ENCODE measurements around the gene PDCD4.

Gene PDCD4

DNA sequence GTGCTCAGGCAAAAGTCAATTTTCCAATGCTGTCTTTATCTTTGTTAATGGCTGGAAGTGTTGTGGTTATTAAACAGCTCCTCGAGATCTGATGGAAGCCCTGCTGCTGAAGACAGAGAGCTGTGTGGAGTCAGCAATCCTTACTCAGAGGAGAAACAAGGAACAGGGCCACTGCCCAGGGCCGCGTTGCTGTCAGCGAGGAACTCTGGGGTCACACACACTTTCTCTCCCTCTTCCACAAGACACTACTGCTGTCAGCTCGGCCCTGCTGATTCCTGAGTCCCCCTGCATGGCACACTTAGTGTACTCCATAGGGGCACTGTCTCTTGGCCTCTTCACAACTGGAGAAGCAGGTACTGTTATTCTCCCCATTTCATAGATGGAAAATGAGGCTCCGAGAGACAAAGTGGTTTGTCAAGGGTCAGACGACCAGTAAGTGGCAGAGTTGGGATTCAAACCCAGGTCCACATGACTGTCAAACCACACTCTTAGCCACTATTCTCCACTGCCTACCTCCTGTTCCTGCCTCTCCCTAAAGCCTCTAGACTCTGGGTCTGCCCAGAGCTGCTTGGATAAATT, 29.3 kb upstream of the PDCD4 start:
- DNase-seq (ENCODE audit: low spot score): no peak

DNA sequence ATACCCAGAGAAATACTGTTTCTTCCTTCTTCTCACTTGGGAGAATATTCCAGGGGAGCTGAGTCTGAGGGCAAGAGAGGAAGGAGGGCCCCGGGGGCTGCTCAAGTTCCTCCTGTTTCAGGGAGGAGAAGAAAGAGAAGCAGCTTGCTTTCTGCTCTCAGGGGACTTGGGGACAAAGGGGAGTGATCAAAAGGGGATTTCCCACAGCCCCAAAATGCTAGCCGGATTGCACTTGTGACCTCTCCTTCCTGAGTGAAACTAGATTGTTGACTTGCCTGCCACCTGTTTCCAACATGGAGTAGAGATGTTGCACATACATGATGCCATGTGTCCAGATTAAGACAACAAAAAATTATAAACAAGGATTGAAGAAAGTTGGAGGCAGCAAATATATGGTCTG, 28.7 kb upstream of the PDCD4 start:
- DNase-seq (ENCODE audit: low spot score): no peak

DNA sequence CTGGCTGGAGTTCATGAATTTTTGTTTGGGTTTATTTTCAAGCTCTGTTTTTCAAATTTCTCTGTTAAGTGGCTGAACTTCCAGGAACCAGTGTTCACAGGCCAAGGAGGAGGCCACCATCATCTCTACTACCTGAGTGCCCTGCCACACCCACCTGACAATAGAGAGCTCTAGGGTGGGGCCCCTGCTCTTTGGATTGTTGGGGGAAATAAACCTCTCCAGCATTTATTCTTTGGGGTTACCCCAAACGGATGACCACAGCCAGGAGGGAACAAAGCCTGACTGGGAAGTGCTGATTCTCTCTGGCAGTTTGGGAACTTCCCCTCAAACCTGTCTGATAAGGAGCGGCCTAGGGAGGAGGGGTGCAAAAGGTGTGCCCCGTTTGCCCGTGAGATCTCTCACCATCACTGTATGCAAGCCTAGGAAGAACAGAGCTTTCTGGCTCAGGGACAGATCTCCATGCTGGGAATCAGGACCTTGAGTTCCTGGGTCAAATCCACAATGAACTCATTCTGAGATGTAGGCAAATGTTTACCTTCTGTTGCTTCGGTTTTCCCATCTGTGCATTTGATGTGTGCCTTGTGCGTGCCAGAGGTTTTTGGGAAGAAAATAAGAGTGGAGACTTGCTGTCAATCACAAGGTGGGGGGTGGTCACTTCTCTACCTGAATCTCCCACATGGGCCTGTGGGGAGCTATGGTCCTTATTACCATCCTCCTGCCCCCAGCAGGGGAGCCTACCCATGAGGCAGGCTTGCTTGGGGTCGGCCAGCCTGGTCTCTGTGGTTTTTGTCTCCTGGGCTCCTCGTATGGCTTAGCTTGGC, 27.7 kb upstream of the PDCD4 start:
- DNase-seq (ENCODE audit: low spot score): no peak

DNA sequence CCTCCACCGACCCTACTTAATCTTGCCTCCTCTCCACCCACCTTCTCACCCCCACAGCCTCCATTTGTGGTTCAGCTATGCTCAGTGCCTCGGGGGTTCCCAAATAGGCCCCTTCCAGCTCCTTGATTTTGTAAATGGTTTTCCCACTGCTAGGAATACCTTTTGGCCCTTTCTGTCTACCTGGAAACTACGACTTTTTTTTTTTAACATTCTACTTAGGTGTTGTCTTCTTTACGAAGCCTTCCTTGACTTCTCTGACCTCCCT, 27.2 kb upstream of the PDCD4 start:
- DNase-seq (ENCODE audit: low spot score): no peak

DNA sequence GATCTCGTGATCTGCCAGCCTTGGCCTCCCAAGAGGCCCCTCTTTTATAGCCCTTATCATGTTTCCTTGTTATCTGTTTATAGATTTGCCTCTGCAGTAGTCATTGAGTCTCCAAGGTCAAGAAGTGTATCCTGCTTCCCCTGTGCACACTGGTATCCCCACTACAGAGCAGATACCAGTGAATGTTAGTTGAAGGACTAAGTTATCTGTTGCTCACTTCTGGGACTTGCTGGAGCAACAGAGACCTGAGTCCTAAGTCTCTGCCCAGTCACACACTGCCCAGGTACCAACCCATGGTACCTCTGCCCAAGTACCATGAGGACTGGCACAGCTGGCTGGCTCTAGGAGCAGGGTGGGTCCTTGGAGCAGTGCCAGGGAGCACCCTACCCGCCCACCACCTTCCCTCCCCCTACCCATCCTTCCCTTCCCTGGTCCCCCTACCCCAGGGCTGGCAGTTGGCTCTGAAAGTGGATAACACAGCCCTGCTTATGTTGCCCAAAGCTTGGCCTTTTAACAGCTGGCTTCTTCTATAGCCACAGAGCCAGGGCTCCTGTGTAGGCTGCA, 26.5 kb upstream of the PDCD4 start:
- no peak for DNase-seq (ENCODE audit: low spot score)

DNA sequence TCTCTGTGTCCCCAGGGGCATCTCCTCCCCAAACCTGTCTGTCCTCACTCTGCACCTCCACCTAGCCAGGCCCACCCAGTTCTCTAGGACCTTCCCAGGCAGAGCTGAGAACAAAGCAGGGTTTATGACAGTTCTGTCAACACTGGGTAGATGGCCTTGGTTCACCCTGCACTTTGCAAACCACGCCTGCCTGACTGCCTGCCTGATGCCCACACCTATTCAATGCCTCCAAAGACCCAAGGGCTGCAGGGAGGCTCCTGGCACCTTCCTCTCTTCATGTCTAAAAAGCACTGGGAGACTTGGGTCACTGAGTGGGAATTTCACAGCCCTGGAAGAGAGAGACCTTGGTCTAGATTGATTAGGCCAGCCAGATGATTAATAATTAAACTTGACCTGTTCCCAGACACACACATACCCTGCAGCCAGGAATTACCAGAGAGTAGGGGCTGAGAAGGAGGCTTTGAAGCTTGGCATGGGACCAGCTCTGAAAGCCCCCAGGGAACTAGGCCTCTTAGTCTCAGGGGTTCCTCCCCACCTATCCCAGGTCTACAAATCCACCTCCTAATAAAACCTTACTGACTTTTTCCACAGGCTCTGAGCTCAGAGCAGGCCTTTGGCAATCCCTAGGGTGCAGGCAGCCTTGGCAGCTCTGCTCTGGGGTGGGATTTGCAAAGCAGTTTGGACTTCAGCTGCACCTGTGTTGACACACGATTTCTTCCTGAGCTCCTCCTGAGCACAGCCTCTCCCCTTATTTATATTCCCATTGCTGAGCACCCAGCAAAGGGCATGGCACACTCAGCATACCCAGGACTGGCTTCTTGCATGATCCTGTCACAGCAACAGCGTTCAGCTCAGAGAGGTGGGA, 25.7 kb upstream of the PDCD4 start:
- DNase-seq (ENCODE audit: low spot score): no peak

DNA sequence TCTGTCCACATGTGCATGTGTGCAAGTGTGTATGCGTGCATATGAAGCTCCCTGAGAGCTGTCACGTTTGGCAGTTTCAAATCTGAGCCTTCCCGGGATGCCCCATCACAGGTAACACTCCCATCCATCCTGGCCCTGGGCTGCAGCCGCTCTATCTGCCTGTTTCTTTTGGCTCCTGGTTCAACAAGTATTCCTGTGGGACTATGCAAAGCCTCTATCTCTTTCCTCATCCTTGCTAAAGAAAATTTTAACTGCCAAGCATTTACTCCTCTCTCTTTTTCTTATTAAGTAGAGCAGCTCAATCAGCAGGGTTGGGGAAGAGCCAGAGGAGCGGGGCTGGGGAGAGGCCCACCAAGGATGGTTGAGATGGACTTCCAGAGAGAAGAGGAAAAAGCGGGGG, 24.4 kb upstream of the PDCD4 start:
- no peak for DNase-seq (ENCODE audit: low spot score)

DNA sequence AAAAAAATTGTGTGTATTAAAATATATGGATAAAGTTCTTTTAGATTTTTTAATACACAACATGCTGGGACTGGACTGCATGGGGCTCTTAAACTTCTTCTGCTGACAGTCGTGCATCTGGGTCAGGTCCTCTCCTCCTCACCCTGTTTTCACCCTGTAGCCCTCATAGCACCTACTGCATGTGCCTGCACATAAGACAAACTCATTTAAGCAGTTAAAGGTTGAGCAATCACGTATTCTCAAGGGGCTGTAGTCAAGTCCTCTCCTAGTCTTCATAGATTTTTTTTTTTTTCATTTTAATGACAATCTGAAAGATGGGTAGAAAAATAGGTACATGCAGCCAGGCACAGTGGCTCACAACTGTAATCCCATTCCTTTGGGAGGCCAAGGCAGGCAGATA, 23.6 kb upstream of the PDCD4 start:
- DNase-seq (ENCODE audit: low spot score): no peak

DNA sequence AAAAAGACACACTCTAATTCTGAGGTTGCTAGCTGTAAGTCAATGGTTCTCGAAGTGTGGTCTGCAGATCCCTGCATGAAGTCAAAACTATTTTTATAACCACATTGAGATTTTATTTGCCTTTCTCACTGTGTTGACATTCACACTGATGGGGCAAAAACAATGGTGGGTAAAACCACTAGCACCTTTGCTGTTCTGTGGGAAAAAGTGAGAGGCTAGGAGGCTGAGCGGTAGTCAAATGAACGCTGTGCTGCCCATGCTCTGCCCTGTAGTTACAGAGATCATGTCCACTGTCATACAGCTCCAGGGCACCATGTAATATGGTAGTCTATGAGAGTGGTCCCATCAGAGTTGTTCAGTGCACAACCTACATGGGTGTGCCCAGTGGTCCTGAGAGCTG, 21.6 kb upstream of the PDCD4 start:
- no peak for DNase-seq (ENCODE audit: low spot score)

DNA sequence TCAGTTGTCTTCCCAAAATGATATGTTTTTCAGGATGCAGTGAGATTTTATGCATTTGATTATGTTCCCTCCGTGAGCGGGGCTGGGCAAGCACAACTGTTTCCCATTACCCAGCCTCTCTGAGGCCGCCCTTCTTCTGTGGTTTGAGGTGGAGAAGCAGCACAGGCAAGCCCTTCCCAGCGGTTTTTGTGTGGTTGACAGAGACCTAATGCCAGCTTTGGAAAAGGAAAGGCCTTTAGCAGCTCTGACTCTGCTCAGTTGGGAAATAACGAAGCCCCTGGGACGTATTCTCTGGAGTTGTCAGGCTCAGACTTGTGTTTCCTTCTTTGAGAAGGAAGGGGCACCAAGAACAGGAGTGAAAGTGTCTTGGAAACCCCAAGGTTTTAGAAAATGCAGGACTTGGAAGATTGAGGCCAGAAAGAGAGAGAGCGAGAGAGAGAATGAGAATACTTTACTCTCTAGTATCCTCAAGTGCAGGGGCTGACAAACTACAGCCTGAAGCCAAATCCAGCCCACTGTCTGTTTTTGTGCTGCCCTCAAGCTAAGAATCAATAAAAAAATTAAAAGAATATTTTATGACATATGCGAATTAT, 20.6 kb upstream of the PDCD4 start:
- peak; percentile 59 for DNase-seq (ENCODE audit: low spot score)

DNA sequence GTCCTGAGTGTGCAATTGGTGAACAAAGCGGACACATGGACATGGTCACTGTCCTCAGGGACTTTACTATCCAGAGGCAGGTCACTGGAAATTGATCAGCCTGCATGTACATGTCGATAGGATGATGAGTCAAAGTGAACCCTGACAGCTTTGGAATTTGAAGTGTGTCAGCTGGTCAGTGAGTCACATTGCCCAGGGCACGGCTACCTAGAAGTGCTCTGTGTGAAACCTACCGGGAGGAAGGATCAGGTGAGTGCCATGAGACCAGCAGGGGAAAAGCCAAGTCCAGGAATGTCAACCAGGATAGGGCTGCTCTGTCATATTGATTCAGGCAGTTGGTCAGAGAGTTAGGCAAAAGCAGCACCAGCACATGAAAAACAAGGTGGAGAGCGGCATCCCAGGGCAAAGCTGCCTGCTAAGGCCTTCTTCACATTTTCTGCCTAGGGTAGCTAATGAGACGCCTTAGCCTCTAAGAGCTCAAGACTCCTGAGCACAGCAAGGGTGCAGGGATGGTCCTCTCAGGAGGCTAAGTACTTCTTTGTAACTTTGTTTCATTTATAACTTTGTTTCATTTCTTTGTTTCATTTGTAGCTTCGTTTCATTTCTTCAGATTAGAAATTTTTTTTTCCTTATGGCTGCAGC, 19.4 kb upstream of the PDCD4 start:
- DNase-seq (ENCODE audit: low spot score): peak; percentile 42

DNA sequence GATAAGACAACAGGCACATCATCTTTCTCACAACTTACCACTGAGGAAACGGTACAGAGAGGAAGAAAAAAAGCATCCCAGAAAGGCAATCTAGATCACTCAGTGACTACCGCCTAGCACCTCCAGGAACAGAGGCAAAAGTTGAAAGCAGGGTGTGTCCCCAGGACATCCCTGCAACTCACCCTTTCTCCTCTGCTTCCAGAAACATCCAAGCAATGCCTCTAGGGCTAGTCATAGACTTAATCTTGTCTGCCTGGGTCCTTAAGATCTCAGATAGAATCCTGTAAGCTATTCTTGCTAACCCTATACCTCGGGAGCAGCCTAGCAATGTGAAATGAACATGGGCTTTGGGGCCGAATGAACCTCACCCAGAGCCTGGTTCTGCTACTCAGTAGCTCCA, 18.8 kb upstream of the PDCD4 start:
- no peak for DNase-seq (ENCODE audit: low spot score)

DNA sequence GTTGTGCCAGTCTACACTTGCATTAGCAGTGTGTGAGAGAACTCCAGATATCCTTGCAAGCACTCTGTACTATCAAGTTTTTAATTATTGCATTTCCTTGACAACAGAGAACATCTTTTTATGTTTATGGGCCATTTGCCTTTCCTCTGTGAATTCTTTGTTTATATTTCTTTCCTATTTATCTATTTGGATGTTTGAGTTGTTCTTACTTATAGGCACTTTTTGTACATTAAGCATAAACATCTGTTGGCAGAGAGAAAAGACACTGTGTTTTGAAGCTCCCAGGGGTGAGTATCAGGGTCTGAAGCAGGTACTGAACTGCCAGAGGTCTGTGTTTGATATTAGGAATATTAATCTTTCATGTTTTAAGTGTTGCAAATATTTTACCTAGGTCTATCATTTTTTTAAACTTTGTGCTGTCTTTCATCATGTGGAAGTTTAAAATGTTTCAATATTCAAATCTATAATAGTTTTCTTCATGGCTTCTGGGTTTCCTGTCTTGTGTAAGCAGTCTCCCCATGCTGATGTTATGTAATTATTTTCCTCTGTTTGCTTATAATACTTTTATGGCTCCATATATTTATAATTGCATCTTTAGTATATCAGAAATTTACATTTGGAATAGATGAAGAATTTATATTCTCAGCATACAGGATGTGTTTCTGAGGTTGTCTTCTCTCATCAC, 17.7 kb upstream of the PDCD4 start:
- no peak for DNase-seq (ENCODE audit: low spot score)

DNA sequence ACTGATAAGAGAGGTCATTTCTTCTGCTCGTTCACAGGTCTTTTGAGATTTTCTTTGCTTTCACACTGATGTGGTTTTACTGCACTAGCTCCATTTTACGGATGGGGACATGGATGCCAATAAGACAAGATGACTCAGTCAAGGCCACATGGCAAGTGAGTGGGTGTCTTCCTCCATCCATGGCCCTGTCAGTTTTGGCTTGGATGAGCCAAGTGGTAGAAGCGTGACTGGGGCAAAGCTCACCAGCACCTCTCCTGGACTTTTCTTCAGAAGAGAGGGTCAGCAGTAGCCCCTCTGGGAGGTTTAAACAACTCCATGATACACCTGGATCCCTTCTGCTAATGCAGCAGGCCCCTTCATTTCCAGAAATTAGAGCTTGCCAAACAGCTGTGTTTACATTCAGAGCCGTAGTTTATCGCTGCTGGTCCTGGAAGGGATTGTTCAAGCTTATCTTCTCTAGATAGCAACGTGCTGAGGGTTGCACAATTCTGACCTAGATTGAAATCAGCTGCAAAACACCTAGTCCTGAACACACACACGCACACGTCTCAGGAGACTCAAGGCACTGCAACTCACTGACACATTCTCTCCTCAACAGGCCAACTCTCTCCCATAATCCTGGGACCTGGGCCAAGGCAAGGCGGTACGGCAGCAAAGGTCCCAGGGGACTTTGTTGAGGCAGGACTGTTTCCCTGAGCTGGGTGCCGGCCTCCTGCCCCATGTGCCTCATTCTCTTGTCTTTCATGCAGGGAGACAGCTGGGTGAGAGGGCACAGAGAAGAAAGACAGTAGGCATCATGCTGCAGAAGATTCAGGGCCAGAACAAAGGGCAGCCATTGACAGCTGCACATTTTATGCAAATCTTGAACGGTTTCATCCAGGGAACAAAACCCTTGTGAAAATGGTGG, 14.2 kb upstream of the PDCD4 start:
- no peak for DNase-seq (ENCODE audit: low spot score)

DNA sequence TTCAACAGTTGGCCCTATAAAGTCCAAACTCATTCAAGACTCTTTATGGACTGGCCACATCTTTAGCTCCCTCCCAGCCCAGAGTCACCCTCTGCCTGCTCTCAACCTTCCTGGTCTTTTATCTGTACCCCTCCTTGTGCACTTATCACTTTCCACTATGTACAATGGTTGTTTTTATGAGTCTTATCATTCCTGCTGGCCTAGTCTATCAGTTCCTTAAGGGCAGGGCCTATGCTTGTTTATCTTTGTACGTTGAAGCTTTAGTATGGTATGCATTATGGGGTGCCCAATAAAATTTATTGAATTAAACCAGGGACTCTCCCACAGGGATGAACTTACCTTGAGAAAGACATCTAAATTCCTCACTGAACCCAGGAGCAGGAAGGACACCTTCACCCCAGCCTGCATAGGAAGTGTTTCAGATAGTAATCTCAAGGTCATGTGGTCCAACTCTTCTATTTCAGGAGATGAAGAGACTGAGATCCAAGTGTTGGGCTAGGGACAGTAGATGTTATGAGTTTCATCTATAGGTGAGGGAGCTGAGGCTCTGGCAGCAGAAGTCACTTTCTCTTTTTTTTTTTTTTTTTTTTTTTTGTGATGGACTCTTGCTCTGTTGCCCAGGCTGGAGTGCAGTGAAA, 13.3 kb upstream of the PDCD4 start:
- no peak for DNase-seq (ENCODE audit: low spot score)

DNA sequence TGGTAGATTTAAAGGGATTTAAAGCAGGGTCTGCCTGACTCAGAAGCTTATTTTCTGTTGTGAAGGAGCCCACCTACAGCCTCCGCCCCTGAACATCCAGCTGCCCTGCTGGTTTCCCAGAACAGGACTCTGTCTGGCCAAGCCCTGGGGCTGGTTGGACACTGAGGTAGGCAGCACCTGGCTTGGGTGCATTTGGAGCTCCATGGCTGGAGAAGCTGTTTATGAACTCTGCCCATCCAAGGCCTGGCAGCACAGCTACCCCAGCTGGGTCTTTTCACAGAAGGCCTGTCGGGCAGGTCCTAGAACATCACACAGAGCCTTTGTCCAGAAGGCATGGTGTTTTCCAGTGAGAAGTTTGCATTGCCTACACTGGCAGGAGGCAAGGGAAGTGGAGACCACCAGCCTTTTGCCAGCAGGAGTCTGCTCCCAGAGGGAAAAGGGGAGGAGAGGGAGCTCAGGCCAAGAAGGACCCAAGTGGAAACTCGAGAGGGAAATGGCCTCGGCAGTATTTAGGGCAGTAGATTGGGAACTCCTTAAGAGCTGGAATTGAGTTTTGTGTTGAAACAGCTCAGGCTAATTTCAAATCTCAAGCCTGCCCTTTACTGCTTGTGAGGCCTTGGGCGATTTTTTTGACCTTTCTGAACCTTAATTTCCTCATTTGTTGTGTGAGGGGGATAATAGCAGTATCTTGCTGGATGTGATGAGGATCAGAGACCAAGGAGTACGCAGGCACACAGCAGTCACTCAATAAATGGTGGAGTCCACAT, 12.3 kb upstream of the PDCD4 start:
- DNase-seq (ENCODE audit: low spot score): no peak

DNA sequence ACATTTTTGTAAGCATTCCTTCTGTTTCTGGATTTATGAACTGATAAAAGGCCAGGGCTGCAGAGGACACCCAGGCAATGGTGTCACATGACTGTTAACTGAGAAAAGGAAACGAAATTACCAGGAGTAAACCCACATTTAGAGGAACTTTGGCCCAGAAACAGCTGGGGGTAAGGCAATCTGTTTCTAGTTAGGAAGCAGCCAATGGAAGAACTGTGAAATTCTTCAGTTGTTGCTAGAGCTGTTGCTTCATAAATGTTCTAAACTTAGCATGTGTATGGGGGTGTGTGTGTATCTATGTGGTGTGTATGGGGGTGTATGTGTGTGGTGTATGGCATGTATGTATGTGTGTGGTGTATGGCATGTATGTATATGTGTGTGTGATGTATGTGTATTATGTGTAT, 11.8 kb upstream of the PDCD4 start:
- DNase-seq (ENCODE audit: low spot score): no peak

DNA sequence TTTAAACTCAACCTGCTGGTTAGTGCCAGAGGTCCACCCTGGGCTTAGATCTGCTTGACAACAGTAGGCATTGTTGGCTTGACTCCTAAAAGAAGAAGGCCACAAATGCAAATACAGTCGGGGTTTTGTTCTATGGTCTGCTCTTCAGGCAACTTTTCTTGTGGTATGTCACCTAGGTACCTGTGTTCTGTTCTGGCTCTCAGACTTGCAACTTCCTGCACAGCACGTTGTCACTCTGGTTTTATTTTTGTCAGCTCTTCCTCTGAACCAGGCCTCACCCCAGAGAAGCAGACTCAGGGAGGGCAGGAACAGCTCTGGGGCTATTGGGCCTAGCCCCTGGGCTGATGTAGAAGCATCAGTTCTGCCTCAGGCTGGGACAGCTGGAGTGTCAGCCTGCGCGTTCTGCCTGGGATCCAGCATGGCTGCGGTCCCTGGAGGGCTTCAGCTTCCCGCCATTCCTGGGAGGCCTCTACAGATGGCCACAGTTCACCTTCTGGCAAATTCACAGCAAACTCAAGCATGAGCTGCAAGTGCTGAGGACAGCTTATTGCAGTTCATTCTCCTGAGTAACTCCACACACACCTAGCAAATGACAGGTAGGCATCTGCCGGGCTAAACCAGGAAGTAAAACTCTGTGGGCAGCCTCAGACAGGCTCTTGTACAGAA, 11.0 kb upstream of the PDCD4 start:
- DNase-seq (ENCODE audit: low spot score): no peak

DNA sequence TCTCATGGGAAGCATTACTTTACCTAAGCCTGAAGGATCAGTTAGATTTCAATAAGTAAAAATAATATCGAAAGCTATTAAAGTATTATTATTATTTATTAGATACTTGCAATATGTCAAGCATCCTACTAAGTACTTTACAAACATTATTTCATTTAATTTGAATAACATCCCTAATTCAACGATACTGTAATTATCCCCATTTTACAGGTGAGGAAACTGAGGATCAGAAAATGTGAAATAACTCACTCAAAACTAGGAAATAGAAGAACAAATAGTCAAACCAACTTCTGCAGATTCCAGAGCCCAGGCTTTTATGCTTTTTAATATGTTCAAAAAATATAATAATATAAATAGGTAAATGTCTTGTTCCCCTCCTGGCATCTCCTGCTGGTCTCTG, 10.3 kb upstream of the PDCD4 start:
- DNase-seq (ENCODE audit: low spot score): no peak
